SJCRH30 (cell line): ENCODE results near the gene BAHCC1. TPM values are rescaled to one million over a fixed set of nuclear protein-coding genes. Genes with fewer than 3 reads are reported as not detected.

Source experiments
- DNase-seq, 2 experiments: peaks; one replicate each; pipeline ENCODE4 v3.0.0-alpha.2; 2015 to 2020
- H3K27ac ChIP-seq: fragments of 250-450 bp; sonication (Bioruptor Pico); 2 replicates; pipeline ENCODE4 v1.5.1; 2020; ENCODE audit warnings: mild to moderate bottlenecking, moderate library complexity
- H3K27me3 ChIP-seq: fragments of 250-450 bp; sonication (Bioruptor Pico); 2 replicates; pipeline ENCODE4 v1.5.1; 2020; ENCODE audit warnings: mild to moderate bottlenecking, moderate library complexity
- H3K36me3 ChIP-seq: fragments of 250-450 bp; sonication (Bioruptor Pico); 2 replicates; pipeline ENCODE4 v1.5.1; 2020; ENCODE audit warnings: mild to moderate bottlenecking, moderate library complexity
- H3K4me1 ChIP-seq: fragments of 250-450 bp; sonication (Bioruptor Pico); 2 replicates; pipeline ENCODE4 v1.5.1; 2020; ENCODE audit warnings: mild to moderate bottlenecking, moderate library complexity
- H3K4me3 ChIP-seq: fragments of 250-450 bp; sonication (Bioruptor Pico); 2 replicates; pipeline ENCODE4 v1.5.1; 2020; ENCODE audit warnings: mild to moderate bottlenecking, moderate library complexity
- H3K9me3 ChIP-seq: fragments of 250-450 bp; sonication (Bioruptor Pico); replicated peaks from 2 replicates; pipeline ENCODE4 v1.5.1; 2020; ENCODE audit warnings: mild to moderate bottlenecking, moderate library complexity
- total RNA-seq: library from RNA; depleted of rRNA; stranded (reverse); fragments of >200 nt; shearing (Covaris generic); gene quantifications from 2 replicates; pipeline ENCODE4 v1.2.3, GENCODE V29; 2014

BAHCC1 gene
- total RNA-seq, 1 experiment from 2014 or later: 20.0 TPM

DNA sequence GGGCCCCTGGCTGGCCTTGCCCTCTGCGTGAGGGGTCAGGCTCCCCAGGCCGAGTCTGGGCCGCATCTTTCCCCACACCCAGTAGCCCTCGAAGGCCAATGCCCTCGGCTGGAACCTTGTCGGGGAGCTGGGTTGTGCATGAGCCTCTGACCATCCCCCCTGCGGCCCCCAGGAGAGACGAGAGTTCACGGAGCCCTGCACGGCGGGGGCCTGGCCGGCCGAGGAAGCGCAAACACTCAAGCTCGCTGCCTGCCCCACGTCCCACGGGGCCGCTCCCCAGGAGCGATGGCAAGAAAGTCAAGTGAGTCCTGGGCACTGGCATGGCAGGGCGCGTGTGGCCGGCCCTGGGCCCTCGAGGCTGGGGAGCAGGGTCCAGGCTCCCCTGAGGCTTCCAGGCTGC, 57.3 kb downstream of the BAHCC1 start:
- no peak overlapping the region; the same call in 1 of the 2 replicates for H3K27ac ChIP-seq
- peaks cover 65% of the 10 kb centered on the region for H3K4me1 ChIP-seq
- H3K36me3 ChIP-seq: no peaks in the 10 kb centered on the region
- H3K9me3 ChIP-seq: no peaks in the 10 kb centered on the region
- H3K4me3 ChIP-seq: no peak overlapping the region
- DNase-seq: no peak
- H3K27me3 ChIP-seq: no peaks in the 10 kb centered on the region

DNA sequence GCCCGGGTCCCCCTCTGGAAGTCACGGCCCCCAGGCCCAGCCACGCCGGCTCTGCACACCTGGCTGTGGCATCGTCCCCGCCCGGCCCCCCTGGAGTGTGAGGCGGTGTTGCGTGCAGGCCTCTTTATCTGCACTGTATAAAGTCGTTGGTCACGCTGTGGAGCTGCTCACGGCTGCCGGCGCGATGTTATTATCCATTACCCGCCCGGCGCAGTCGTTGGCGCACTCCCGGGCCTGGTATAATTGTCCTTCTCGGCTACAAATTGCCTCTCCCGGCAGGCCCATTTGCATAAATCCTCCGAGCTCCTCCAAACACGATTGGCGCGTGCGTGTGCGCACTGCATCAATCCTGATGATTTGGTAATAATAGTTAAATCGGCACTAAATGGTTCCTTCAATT, 57.8 kb downstream of the BAHCC1 start:
- Histone ChIP-seq H3K27me3 (no peaks in the 10 kb centered on the region), H3K36me3 (no peaks in the 10 kb centered on the region), H3K4me1 (peaks cover 65% of the 10 kb centered on the region), H3K27ac (no peak overlapping the region; the same call in 1 of the 2 replicates), H3K4me3 (no peak overlapping the region), H3K9me3 (no peaks in the 10 kb centered on the region)
- DNase-seq: peak in 1 of 2 experiments; percentile 53

DNA sequence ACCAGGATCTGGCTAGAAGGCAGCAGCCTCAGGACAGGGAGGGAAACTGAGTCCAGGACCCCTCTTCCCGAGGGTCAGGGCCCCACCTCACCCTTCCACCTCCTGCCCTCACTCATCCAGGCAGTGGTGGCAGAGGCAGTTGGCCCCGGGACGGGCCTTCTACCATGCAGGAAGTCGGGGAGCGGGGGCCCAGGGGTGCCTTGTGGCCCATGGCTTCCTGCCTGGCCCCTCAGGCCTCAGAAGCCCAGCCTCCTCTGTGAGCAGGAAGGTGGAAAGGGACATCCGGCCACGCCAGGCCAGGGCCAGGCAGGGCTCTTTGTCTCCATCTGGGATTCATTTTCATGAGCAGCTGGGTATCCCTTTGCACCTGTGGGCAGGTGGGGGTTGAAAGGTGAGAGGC, 58.5 kb downstream of the BAHCC1 start:
- Histone ChIP-seq H3K4me3 (no peak overlapping the region), H3K4me1 (peaks cover 61% of the 10 kb centered on the region), H3K27ac (no peak overlapping the region), H3K36me3 (no peaks in the 10 kb centered on the region), H3K27me3 (no peaks in the 10 kb centered on the region), H3K9me3 (no peaks in the 10 kb centered on the region)
- no peak for DNase-seq

DNA sequence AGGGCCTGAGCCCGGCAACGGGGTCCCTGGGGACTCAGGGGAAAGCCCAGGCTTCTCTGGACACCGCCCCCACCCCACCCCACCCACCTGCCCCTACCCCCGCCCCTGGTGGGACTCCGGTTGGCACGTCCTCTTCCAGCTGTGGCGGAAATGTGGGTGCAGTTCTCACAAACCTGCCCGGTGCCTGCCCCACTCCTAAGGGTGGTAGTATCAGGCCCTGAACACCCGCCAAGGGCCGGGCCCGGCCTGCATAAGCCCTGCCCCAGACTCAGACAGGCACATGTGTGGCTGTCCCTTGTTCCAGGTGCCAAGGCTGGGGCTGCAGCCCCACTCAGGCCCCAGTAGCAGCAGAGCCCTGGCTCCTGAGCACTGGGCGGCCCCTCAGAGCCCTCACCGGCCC, 59.2 kb downstream of the BAHCC1 start:
- H3K4me3 ChIP-seq: no peak overlapping the region
- no peak for DNase-seq
- no peaks in the 10 kb centered on the region for H3K27me3 ChIP-seq
- H3K27ac ChIP-seq: no peak overlapping the region
- H3K9me3 ChIP-seq: no peaks in the 10 kb centered on the region
- peaks cover 54% of the 10 kb centered on the region for H3K4me1 ChIP-seq
- H3K36me3 ChIP-seq: no peaks in the 10 kb centered on the region

DNA sequence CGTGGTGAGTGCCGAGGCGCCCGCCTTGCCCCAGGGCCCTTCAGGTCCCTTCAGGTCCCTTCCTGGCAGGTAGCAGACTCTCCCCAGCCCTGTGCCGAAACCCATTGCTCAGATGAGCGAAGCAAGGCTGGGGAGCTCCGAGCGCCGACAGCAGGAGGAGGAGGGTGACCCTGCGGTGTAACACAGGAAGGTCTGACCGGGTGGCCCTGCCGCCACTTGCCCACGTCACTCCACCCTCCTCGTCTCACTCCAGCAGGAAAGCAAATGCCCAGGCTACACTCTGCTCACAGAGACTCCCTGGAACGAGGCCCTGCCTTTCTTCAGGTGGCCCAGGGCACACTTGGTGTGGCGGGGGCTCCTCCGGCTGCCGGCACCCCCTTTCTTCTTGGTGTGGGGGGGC, 60.1 kb downstream of the BAHCC1 start:
- no peaks in the 10 kb centered on the region for H3K36me3 ChIP-seq
- no peak overlapping the region for H3K4me3 ChIP-seq
- peaks cover 45% of the 10 kb centered on the region for H3K4me1 ChIP-seq
- H3K27ac ChIP-seq: peak overlapping the region; percentile 50
- DNase-seq: peak; percentile 78 to 79
- H3K27me3 ChIP-seq: no peaks in the 10 kb centered on the region
- H3K9me3 ChIP-seq: no peaks in the 10 kb centered on the region

DNA sequence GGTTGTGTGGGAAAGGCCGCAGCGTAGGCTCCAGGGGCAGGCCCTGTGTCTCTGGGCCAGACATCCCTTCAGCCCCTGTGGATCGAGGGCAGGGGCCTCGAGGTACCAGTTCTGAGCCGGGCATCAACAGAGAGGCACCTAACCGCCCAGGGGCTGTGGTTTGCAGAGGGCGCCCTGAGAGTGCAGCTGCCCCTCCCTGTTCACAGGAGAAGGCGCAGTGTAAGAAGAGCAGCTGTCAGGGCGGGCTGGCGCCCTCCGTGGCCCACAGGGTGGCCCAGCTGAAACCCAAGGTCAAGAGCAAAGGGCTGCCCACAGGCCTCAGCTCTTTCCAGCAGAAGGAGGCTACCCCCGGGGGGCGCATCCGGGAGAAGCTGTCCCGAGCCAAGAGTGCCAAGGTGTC, 60.8 kb downstream of the BAHCC1 start:
- H3K27ac ChIP-seq: peak overlapping the region; percentile 50
- peaks cover 45% of the 10 kb centered on the region for H3K4me1 ChIP-seq
- H3K36me3 ChIP-seq: no peaks in the 10 kb centered on the region
- H3K4me3 ChIP-seq: peak overlapping the region; percentile 3
- DNase-seq: peak; percentile 92 to 93
- no peaks in the 10 kb centered on the region for H3K9me3 ChIP-seq
- H3K27me3 ChIP-seq: no peaks in the 10 kb centered on the region

DNA sequence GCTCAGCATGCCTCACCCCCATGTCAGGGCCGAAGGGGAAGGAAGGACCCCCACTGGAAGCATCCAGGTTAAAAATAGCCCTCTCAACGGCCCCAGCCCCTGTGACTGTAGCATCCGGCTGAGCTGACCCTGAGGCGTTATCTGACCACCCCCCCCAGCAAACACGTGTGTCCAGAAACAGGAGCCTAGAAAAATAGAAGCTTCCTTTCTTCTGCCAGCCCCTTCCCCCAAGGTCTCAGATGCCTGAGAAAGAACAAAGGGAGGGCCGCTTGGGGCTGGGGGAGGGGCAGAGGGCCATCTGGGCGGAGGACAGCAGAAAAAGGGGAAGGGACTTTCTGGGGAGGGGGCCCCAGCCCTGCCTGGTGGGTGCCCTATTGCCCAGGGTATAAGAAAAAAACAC, 61.5 kb downstream of the BAHCC1 start:
- Histone ChIP-seq H3K27me3 (no peaks in the 10 kb centered on the region), H3K4me1 (peaks cover 45% of the 10 kb centered on the region), H3K36me3 (no peaks in the 10 kb centered on the region), H3K4me3 (no peak overlapping the region; the same call in 1 of the 2 replicates), H3K27ac (peak overlapping the region; percentile 50), H3K9me3 (no peaks in the 10 kb centered on the region)
- peak; percentile 77 to 82 for DNase-seq

DNA sequence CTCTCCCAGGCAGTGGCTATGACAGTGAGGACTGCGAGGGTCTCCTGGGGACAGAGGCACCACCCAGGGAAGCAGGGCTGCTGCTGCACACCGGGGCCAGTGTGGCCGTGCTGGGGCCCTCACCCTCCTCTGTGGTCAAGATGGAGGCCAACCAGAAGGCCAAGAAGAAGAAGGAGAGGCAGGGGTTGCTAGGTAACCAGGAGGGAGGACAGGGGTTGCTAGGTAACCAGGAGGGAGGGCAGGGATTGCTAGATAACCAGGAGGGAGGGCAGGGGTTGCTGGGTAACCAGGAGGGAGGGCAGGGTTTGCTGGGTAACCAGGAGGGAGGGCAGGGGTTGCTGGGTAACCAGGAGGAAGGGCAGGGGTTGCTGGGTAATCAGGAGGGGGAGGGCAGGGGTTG, 62.1 kb downstream of the BAHCC1 start:
- Histone ChIP-seq H3K4me1 (peaks cover 45% of the 10 kb centered on the region), H3K4me3 (no peak overlapping the region), H3K36me3 (no peaks in the 10 kb centered on the region), H3K27me3 (no peaks in the 10 kb centered on the region), H3K27ac (peak overlapping the region; percentile 50; the same call in 1 of the 2 replicates), H3K9me3 (no peaks in the 10 kb centered on the region)
- peak in 1 of 2 experiments; percentile 48 for DNase-seq

DNA sequence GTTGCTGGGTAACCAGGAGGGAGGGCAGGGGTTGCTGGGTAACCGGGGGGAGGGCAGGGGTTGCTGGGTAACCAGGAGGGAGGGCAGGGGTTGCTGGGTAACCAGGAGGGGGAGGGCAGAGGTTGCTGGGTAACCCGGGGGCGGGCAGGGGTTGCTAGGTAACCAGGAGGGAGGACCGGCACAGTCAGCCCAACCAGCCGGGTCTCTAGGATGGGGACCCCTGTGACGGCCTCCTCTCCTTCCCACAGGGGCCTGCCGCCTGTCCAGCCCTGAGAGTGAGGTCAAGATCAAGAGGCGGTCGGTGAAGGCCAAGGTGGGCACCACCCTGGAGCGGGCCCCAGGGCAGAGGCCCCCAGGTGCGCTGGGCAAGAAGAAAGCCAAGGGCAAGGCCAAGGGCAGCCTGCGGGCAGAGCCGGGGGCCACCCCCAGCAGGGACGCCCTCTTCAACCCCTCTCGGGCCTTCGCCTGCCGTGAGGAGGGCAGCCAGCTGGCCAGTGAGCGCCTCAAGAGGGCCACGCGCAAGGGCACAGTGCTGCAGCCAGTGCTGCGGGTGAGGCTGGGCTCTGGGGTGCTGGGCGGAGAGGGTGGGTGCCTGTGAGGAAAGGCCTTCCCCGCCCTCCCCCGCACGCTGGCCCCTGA, 62.8 kb downstream of the BAHCC1 start:
- Histone ChIP-seq H3K9me3 (no peaks in the 10 kb centered on the region), H3K27ac (no peak overlapping the region), H3K27me3 (no peaks in the 10 kb centered on the region), H3K4me1 (peaks cover 40% of the 10 kb centered on the region), H3K36me3 (no peaks in the 10 kb centered on the region), H3K4me3 (no peak overlapping the region)
- no peak for DNase-seq

DNA sequence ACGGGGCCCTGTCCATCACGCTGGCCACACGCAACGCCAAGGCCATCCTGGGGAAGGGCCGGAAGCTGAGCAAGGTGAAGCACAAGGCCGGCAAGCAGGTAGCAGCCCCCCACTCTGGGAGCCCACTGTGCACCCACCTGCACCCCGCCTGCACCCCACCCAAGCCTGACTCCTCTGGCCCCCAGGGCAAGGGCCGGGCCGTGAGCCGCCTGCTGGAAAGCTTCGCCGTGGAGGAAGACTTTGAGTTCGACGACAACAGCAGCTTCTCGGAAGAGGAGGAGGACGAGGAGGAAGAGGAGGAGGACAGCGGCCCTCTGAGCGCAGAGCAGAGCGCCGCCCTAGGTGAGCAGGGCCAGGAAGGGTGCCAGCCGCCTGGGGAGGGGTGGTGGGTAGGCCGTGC, 63.4 kb downstream of the BAHCC1 start:
- no peaks in the 10 kb centered on the region for H3K27me3 ChIP-seq
- no peak for DNase-seq
- peaks cover 34% of the 10 kb centered on the region for H3K4me1 ChIP-seq
- H3K36me3 ChIP-seq: no peaks in the 10 kb centered on the region
- no peaks in the 10 kb centered on the region for H3K9me3 ChIP-seq
- H3K27ac ChIP-seq: no peak overlapping the region
- no peak overlapping the region for H3K4me3 ChIP-seq

DNA sequence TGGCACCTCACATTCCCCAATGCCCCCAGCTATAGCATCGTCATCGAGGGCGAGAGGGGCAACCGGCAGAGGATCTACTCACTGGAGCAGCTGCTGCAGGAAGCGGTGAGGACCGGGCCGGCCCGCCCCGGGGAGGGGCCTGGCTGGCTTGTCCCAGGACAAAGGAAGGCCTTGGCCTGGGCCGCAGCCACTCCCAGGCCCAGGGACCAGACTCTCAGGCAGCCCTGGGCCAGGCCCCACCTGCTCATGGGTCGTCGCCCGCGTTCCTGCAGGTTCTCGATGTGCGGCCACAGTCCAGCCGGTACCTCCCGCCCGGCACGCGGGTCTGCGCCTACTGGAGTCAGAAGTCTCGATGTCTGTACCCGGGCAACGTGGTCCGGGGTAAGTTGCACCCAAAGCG, 64.0 kb downstream of the BAHCC1 start:
- H3K36me3 ChIP-seq: no peaks in the 10 kb centered on the region
- H3K27ac ChIP-seq: no peak overlapping the region

DNA sequence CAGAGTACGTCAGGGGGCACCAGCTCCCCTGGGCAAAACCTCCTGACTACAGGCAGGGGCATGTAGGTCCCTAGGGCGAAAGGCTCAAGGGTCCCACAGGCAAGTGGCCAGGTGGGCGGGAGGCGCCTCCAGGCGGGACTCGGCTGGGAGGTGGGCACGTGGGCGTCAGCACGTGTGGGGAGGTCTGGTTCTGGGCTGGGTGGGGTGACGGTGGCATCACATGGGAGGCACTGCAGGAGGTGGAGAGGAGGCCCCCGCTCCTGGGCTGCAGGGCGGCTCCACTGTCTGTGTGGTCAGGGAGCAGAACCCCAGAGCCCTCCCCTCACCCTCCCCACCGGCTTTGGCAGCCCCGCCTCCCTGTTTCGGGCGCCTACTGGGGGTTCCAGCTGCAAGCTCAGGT, 64.6 kb downstream of the BAHCC1 start:
- no peaks in the 10 kb centered on the region for H3K27me3 ChIP-seq
- peaks cover 25% of the 10 kb centered on the region for H3K4me1 ChIP-seq
- no peak for DNase-seq
- no peak overlapping the region for H3K4me3 ChIP-seq
- no peaks in the 10 kb centered on the region for H3K9me3 ChIP-seq
- H3K27ac ChIP-seq: no peak overlapping the region
- H3K36me3 ChIP-seq: no peaks in the 10 kb centered on the region

More for the DNA sequence above, 64.0 kb downstream of the BAHCC1 start:
- DNase-seq: no peak
- H3K4me3 ChIP-seq: no peak overlapping the region
- H3K4me1 ChIP-seq: peaks cover 29% of the 10 kb centered on the region
- H3K27me3 ChIP-seq: no peaks in the 10 kb centered on the region
- H3K9me3 ChIP-seq: no peaks in the 10 kb centered on the region

DNA sequence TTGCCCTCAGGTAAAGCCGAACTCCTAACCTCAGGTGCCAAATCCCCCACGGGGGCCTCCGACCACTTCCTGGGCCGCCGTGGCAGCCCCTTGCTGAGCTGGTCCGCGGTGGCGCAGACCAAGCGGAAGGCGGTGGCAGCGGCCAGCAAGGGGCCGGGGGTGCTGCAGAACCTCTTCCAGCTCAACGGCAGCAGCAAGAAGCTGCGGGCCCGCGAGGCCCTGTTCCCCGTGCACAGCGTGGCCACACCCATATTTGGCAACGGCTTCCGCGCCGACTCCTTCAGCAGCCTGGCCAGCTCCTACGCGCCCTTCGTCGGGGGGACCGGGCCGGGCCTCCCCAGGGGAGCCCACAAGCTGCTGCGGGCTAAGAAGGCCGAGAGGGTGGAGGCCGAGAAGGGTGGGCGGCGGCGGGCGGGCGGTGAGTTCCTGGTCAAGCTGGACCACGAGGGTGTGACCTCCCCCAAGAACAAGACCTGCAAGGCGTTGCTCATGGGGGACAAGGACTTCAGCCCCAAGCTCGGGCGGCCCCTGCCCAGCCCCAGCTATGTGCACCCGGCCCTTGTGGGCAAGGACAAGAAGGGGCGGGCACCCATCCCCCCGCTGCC, 65.7 kb downstream of the BAHCC1 start:
- Histone ChIP-seq H3K27me3 (no peaks in the 10 kb centered on the region), H3K36me3 (no peaks in the 10 kb centered on the region), H3K4me1 (peaks cover 14% of the 10 kb centered on the region), H3K27ac (no peak overlapping the region), H3K9me3 (no peaks in the 10 kb centered on the region), H3K4me3 (no peak overlapping the region)
- DNase-seq: no peak

DNA sequence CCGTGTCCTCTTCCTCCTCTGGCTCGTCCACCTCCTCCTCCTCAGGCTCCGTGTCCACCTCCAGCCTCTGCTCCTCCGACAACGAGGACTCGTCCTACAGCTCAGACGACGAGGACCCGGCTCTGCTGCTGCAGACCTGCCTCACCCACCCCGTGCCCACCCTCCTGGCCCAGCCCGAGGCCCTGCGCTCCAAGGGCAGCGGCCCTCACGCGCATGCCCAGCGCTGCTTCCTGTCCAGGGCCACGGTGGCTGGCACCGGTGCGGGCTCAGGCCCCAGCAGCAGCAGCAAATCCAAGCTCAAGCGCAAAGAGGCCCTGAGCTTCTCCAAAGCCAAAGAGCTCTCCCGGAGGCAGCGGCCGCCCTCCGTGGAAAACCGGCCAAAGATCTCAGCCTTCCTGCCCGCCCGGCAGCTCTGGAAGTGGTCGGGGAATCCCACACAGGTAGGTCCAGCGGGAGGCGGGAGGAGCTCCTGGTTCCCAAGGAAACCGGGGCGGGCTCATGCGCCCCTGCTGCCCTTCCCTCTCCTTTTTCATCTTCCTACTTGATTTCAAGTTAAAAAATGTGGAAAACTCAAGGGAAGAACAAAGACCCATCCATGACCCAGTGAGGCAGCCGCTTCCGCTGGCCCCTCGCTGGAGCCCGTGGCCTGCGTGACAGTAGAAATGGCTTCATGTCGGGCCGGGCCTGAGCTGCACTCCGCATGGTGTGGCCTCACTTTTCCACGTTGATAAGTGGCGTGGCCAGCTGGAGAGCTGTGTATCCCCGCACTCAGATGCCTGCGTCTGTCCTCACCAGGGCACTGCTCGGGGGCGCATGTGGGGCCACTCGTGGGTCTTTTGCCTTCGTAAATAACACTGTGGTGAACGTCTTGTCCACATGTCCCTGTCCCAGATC, 66.6 kb downstream of the BAHCC1 start:
- Histone ChIP-seq H3K27me3 (no peaks in the 10 kb centered on the region), H3K36me3 (no peaks in the 10 kb centered on the region), H3K4me3 (no peak overlapping the region), H3K4me1 (peaks cover 7% of the 10 kb centered on the region), H3K9me3 (no peaks in the 10 kb centered on the region), H3K27ac (no peak overlapping the region)
- no peak for DNase-seq

DNA sequence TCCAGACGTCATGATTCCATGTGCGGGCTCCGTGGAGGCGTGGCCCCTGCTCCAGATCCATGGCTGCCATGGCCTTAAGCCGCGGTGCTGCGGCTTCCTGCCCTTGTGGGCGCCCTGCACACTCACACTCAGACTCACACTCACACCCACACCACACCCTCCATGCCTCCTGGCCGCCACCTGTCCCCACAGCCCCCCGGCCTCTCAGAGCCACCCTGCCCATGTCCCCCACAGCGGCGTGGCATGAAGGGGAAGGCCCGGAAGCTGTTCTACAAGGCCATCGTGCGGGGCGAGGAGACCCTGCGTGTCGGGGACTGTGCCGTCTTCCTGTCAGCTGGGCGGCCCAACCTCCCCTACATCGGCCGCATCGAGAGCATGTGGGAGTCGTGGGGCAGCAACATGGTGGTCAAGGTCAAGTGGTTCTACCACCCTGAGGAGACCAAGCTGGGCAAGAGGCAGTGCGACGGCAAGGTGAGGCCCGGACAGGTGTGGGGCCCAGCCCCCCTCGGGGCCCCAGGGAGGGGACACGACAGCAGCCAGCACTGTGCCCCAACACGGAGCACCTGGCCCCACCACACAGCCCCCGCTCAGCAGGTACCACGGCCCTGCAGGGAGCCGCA, 67.4 kb downstream of the BAHCC1 start:
- H3K9me3 ChIP-seq: no peaks in the 10 kb centered on the region
- no peaks in the 10 kb centered on the region for H3K36me3 ChIP-seq

More for the DNA sequence above, 67.4 kb downstream of the BAHCC1 start:
- Histone ChIP-seq H3K4me3 (no peak overlapping the region), H3K4me1 (peaks cover 6% of the 10 kb centered on the region), H3K27ac (no peak overlapping the region), H3K27me3 (no peaks in the 10 kb centered on the region)
- DNase-seq: no peak
